Heart left ventricle (tissue), 16 donors: ENCODE data around the gene SPEM2. TPM values are rescaled to one million over a fixed set of nuclear protein-coding genes. Genes with fewer than 3 reads are reported as not detected.

ENCODE experiments used
- ATAC-seq, 4 donors: fragments of 200-7000 bp; cut with Tn5 transposase; one replicate each; pipeline ENCODE4 v1.9.1; 2020 to 2022; ENCODE audit warnings: moderate library complexity in 4 of 4, mild to moderate bottlenecking in 3 of 4, moderate number of reproducible peaks in 1 of 4
- DNase-seq, 5 donors: peaks; one replicate each; pipeline ENCODE4 v3.0.0-alpha.2; 2020
- H3K27ac ChIP-seq, 12 donors: fragments of 200-600 bp; sonication (generic) in 4 of 12; one replicate each; pipeline versions ENCODE4 v1.5.0 to v1.8.0; 2016 to 2022; ENCODE audit warnings: mild to moderate bottlenecking in 2 of 12
- H3K27me3 ChIP-seq, 9 donors: fragments of 200-600 bp; sonication (generic) in 2 of 9; one replicate each; pipeline versions ENCODE4 v1.5.1 to v1.8.0; 2016 to 2022; ENCODE audit warnings: mild to moderate bottlenecking in 3 of 9
- H3K36me3 ChIP-seq, 9 donors: fragments of 200-600 bp; sonication (generic) in 2 of 9; one replicate each; pipeline versions ENCODE4 v1.5.0 to v1.8.0; 2018 to 2022; ENCODE audit warnings: mild to moderate bottlenecking in 2 of 9
- H3K4me1 ChIP-seq, 12 donors: fragments of 200-600 bp; sonication (generic) in 4 of 12; one replicate each; pipeline versions ENCODE4 v1.5.0 to v1.8.0; 2016 to 2022; ENCODE audit warnings: mild to moderate bottlenecking in 3 of 12
- H3K4me3 ChIP-seq, 12 donors: fragments of 200-600 bp; sonication (generic) in 4 of 12; one replicate each; pipeline versions ENCODE4 v1.5.0 to v1.8.0; 2017 to 2022; ENCODE audit warnings: mild to moderate bottlenecking in 9 of 12, moderate library complexity in 4 of 12
- H3K9me3 ChIP-seq, 12 donors: fragments of 200-600 bp; sonication (generic) in 4 of 12; one replicate each; pipeline versions ENCODE4 v1.5.0 to v1.8.0; 2016 to 2022; ENCODE audit warnings: mild to moderate bottlenecking in 1 of 12
- CTCF ChIP-seq, 12 donors: fragments of 200-600 bp; sonication (generic) in 4 of 12; IDR thresholded peaks; one replicate each; pipeline versions ENCODE4 v1.5.0 to v1.8.0; 2018 to 2022; ENCODE audit warnings: antibody characterized with exemption in 12 of 12, mild to moderate bottlenecking in 5 of 12
- POLR2A ChIP-seq, 2 donors: fragments of 450-650 bp; IDR thresholded peaks; one replicate each; pipeline ENCODE4 v1.6.1; 2017; ENCODE audit warnings: antibody characterized with exemption in 2 of 2, mild to moderate bottlenecking in 2 of 2, moderate library complexity in 2 of 2
- WGBS, 4 donors: extraction: QIAGEN DNeasy Blood & Tissue Kit in 2 of 4; methylation state at CpG; one replicate each; pipeline versions ENCODE4 v1.1.5 to v1.1.7; 2013 to 2018; 5-methylcytosine and 5-hydroxymethylcytosine counted together
- intact Hi-C, 10 donors: fragments of 100-400 bp; cut with DNase I; formaldehyde crosslinking; loops; one replicate each; pipeline versions ENCODE4 v1.11.1 to v1.14.2; 2022
- polyA plus RNA-seq, 2 donors: library from polyadenylated mRNA; stranded (reverse); fragments of 200-250 nt; gene quantifications; one replicate each; pipeline ENCODE4 v1.2.3, GENCODE V29; 2013
- total RNA-seq, 9 donors: library from RNA; depleted of rRNA in 2 of 9; stranded (reverse); fragments of >200 nt in 2 of 9; fragmentation: NEBNext Ultra II Directional in 3 of 9; extraction: Animal tissue kit (Norgen Biotek cat#: 25700) in 3 of 9; gene quantifications; one replicate each; pipeline versions ENCODE4 v1.1.0 to v1.2.4, GENCODE V29; 2016 to 2023
- donor health status: ischemic (EF 13 %, LVEDD 7.1; RV severe dilation, severe dysfunction).
- donor health status: healthy with polysubstance abuse.
- donor health status: DM: no; HTN: yes; CAD: no.
- donor health status: DM: no; HTN: no; CAD: no.
- donor health status: ischemic (EF 25% LVEDD 6.9; RV normal size, moderate dysfunction).
- donor health status: ischemic (EF 25% LVEDD 5.7; RV mildly dilated, moderate dysfunction).
- donor health status: healthy.
- donor health status: DM: yes; HTN: yes; CAD: no.
- donor health status: ischemic (EF 35%, LVEDD 5.7; RV mildly dilated, moderate dysfunction).
- donor health status: nonischemic (EF 11% LVEDD 7.7; RV severe dilation, severe dysfunction).
- donor health status: DM: yes; HTN: yes; CAD: no.
- donor health status: PGD.
- donor health status: ischemic (EF 29% LVEDD 5.4; RV normal size, mild dysfunction).
- donor health status: nonischemic (EF 23%, LVEDD 6.1; RV moderate dilation, normal function).

SPEM2 gene
- total and polyA plus RNA-seq, 11 donors: not detected

GRCh38 chr17:7406235-7406825 lies 19.1 kb upstream of the SPEM2 start:
- Histone ChIP-seq H3K9me3 (no peaks in the 10 kb centered on the region), H3K27me3 (peaks cover 0 to 5% (median 0%) of the 10 kb centered on the region in 9 donors), H3K36me3 (peaks cover 0 to 16% (median 0%) of the 10 kb centered on the region in 9 donors), H3K4me3 (peak overlapping the region in 1 of 12 donors; percentile 72), H3K27ac (peak overlapping the region in 2 of 12 donors; percentile 91 to 92), H3K4me1 (peaks cover 5 to 34% (median 17%) of the 10 kb centered on the region in 12 donors)
- no peak for DNase-seq
- ATAC-seq: no peak
- intact Hi-C loops: loop anchor here in 1 of 10 donors (2.0 kb wide), 1 partner anchor 28 kb away; the partner anchor contains the start of gene TMEM102
- 60 to 72% (median 64%) methylated on average over 10 to 12 of the region's 12 CpGs for WGBS, 4 donors
- no peak for TF ChIP-seq CTCF (IDR thresholded peaks at IDR 0.05)
- no peak for TF ChIP-seq POLR2A (IDR thresholded peaks at IDR 0.05)

- H3K4me3 ChIP-seq: no peak overlapping the region
- no peak overlapping the region for H3K27ac ChIP-seq
- H3K9me3 ChIP-seq: no peaks in the 10 kb centered on the region
- TF ChIP-seq POLR2A (IDR thresholded peaks at IDR 0.05) (no peak), CTCF (IDR thresholded peaks at IDR 0.05) (no peak)
- intact Hi-C loops: loop anchor here in 1 of 10 donors (2.0 kb wide), 1 partner anchor 28 kb away; the partner anchor contains the start of gene TMEM102
- DNase-seq: no peak
- H3K36me3 ChIP-seq: peaks cover 0 to 16% (median 0%) of the 10 kb centered on the region in 9 donors
- no peak for ATAC-seq
- peaks cover 0 to 5% (median 0%) of the 10 kb centered on the region in 9 donors for H3K27me3 ChIP-seq
- peaks cover 5 to 30% (median 15%) of the 10 kb centered on the region in 12 donors for H3K4me1 ChIP-seq
- WGBS, 4 donors: 85 to 90% (median 87%) methylated on average over 13 of the region's 13 CpGs
Observed at GRCh38 chr17:7407082-7407481, 18.3 kb upstream of the SPEM2 start.

- intact Hi-C loops: loop anchor here in 1 of 10 donors (2.0 kb wide), 1 partner anchor 27 kb away; the partner anchor contains the start of gene TMEM102
- 51 to 63% (median 58%) methylated on average over 11 to 12 of the region's 12 CpGs for WGBS, 4 donors
- Histone ChIP-seq H3K36me3 (peaks cover 0 to 16% (median 0%) of the 10 kb centered on the region in 9 donors), H3K27ac (no peak within 1 kb of the TSS), H3K9me3 (no peaks in the 10 kb centered on the region), H3K27me3 (peaks cover 0 to 5% (median 0%) of the 10 kb centered on the region in 9 donors), H3K4me3 (no peak within 1 kb of the TSS), H3K4me1 (peaks cover 4 to 24% (median 10%) of the 10 kb centered on the region in 12 donors)
- TF ChIP-seq POLR2A (IDR thresholded peaks at IDR 0.05) (no peak), CTCF (IDR thresholded peaks at IDR 0.05) (no peak)
- ATAC-seq: no peak
- DNase-seq: no peak
Observed at GRCh38 chr17:7407485-7408251, 17.7 kb upstream of the SPEM2 start, which contains the start of gene NLGN2. Gene NLGN2, plus strand, starts transcription at chr17:7407845. Its CDS starts 411 bp downstream, at chr17:7408256.

- Histone ChIP-seq H3K4me1 (peaks cover 0 to 18% (median 5%) of the 10 kb centered on the region in 12 donors), H3K27ac (no peak overlapping the region), H3K27me3 (peaks cover 0 to 5% (median 0%) of the 10 kb centered on the region in 9 donors), H3K36me3 (peaks cover 0 to 16% (median 0%) of the 10 kb centered on the region in 9 donors), H3K9me3 (no peaks in the 10 kb centered on the region), H3K4me3 (no peak overlapping the region)
- WGBS, 4 donors: 64 to 79% (median 74%) methylated on average over 24 to 58 of the region's 58 CpGs
- TF ChIP-seq CTCF (IDR thresholded peaks at IDR 0.05) (no peak), POLR2A (IDR thresholded peaks at IDR 0.05) (no peak)
- DNase-seq (no peak), ATAC-seq (no peak)
- intact Hi-C loops: no loop called here
Observed at GRCh38 chr17:7408252-7408727, 17.1 kb upstream of the SPEM2 start.
